Astrocyte (in vitro differentiated cells and primary cell): ENCODE measurements around the gene SGSM1. TPM values are rescaled to one million over a fixed set of nuclear protein-coding genes. Genes with fewer than 3 reads are reported as not detected.

ENCODE experiments used
- DNase-seq: peaks from one replicate; pipeline ENCODE4 v3.0.0-alpha.2; 2010; ENCODE audit warnings: low read depth
- FAIRE-seq: peaks from 2 replicates; lab custom pipeline; 2011; peaks lifted over from hg19 to GRCh38; lab: Jason Lieb, UNC
- H2AFZ ChIP-seq: 2 replicates; pipeline ENCODE4 v1.6.0; 2012; ENCODE audit warnings: low read depth, low read length, inconsistent platforms
- H3K27ac ChIP-seq: 2 replicates; pipeline ENCODE4 v1.5.1; 2011; ENCODE audit warnings: low read depth, low read length, inconsistent platforms
- H3K27me3 ChIP-seq: 2 replicates; pipeline ENCODE4 v1.6.0; 2011; ENCODE audit warnings: low read length, inconsistent platforms; ENCODE audit not compliant: insufficient read depth
- H3K36me3 ChIP-seq: 2 replicates; pipeline ENCODE4 v1.5.1; 2011; ENCODE audit warnings: low read length, inconsistent platforms; ENCODE audit not compliant: insufficient read depth
- H3K4me1 ChIP-seq: 2 replicates; pipeline ENCODE4 v1.5.1; 2011; ENCODE audit warnings: low read length, inconsistent platforms; ENCODE audit not compliant: insufficient read depth
- H3K4me2 ChIP-seq: 2 replicates; pipeline ENCODE4 v1.6.0; 2012; ENCODE audit warnings: low read length, inconsistent platforms
- H3K4me3 ChIP-seq: 2 replicates; pipeline ENCODE4 v1.5.1; 2011; ENCODE audit warnings: low read depth, mild to moderate bottlenecking, low read length, inconsistent platforms; ENCODE audit not compliant: insufficient read depth
- H3K79me2 ChIP-seq: 2 replicates; pipeline ENCODE4 v1.6.0; 2012; ENCODE audit warnings: mild to moderate bottlenecking, low read length, inconsistent platforms; ENCODE audit not compliant: insufficient read depth
- H3K9ac ChIP-seq: 2 replicates; pipeline ENCODE4 v1.6.0; 2012; ENCODE audit warnings: mild to moderate bottlenecking, low read length, inconsistent platforms
- H3K9me3 ChIP-seq: 2 replicates; pipeline ENCODE4 v1.5.1; 2012; ENCODE audit warnings: low read depth, mild to moderate bottlenecking, low read length, inconsistent platforms; ENCODE audit not compliant: insufficient read depth
- H4K20me1 ChIP-seq: 2 replicates; pipeline ENCODE4 v1.6.0; 2012; ENCODE audit warnings: low read length, inconsistent platforms; ENCODE audit not compliant: insufficient read depth
- H3K27ac Mint-ChIP-seq: one replicate; pipeline ENCODE4 v1.8.0; 2021; ENCODE audit warnings: mild to moderate bottlenecking, mixed read lengths; ENCODE audit not compliant: unreplicated experiment
- H3K27me3 Mint-ChIP-seq: one replicate; pipeline ENCODE4 v1.8.0; 2021; ENCODE audit warnings: low read depth, mixed read lengths; ENCODE audit not compliant: unreplicated experiment
- H3K36me3 Mint-ChIP-seq: one replicate; pipeline ENCODE4 v1.8.0; 2021; ENCODE audit warnings: low read depth, mixed read lengths; ENCODE audit not compliant: unreplicated experiment
- H3K4me1 Mint-ChIP-seq: one replicate; pipeline ENCODE4 v1.8.0; 2021; ENCODE audit warnings: low read depth, mixed read lengths; ENCODE audit not compliant: unreplicated experiment
- H3K4me3 Mint-ChIP-seq: one replicate; pipeline ENCODE4 v1.8.0; 2021; ENCODE audit warnings: mild to moderate bottlenecking, moderate library complexity, mixed read lengths; ENCODE audit not compliant: unreplicated experiment
- H3K9me3 Mint-ChIP-seq: one replicate; pipeline ENCODE4 v1.8.0; 2021; ENCODE audit warnings: mild to moderate bottlenecking, mixed read lengths; ENCODE audit not compliant: unreplicated experiment
- EZH2 ChIP-seq: IDR thresholded peaks from 2 replicates; pipeline ENCODE4 v1.6.1; 2012; ENCODE audit warnings: mild to moderate bottlenecking, low read length, inconsistent platforms; ENCODE audit not compliant: insufficient read depth
- total RNA-seq: library from RNA; stranded (reverse); gene quantifications from 2 replicates; pipeline ENCODE4 v1.2.1, GENCODE V29; 2021
- TF ChIP-seq, protein P1 (sequence below): IDR thresholded peaks from 2 replicates; pipeline ENCODE4 v1.5.1; 2011; ENCODE audit warnings: low read depth, mild to moderate bottlenecking, inconsistent platforms, low read length, moderate library complexity; ENCODE audit not compliant: insufficient read depth

Gene SGSM1
- total RNA-seq, 1 donor from 2014 or later, result 0.05 TPM

DNA sequence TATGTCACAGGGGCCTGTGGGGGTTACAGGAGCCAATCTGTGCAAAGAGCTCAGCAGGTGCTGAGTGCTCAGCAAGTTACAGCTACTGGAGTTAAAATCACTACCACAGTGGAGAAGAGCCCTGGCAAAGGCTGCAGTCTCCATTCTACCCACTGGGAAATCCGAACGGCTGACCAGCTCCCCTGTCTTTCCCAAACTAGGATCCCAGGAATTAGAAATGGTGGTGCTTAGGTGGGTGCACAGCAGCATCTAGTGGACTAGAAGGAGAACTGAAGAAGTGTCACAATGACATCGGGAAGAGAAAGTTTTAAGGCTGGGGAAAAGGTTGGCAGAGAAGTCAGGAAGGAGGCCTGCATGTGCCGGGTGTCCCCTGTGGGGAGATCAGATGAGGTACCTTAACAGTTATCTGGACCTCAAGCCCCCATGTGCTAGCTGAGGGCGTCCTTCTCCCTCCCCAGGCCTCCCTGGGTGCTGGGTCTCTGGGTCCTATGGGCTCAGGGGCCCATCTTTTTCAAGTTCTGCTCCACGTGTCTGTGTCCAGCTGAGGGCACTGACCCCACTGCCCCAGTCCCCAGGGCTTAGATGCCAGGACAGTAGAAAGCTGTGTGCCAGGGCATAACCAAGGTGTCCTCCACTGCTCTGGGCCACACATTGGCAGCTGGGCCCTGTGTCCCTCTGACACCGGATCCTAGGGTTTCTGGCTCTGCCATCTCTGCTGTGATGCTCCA lies 33.4 kb upstream of the SGSM1 start:
- Mint-ChIP-seq H3K9me3 (no peaks in the 10 kb centered on the region), H3K27me3 (peaks cover 8% of the 10 kb centered on the region), H3K27ac (no peak overlapping the region), H3K4me1 (peaks cover 3% of the 10 kb centered on the region), H3K36me3 (no peaks in the 10 kb centered on the region), H3K4me3 (no peak overlapping the region)
- Histone ChIP-seq H3K27ac (no peak overlapping the region), H3K4me3 (no peak overlapping the region), H3K79me2 (no peaks in the 10 kb centered on the region), H3K9ac (no peak overlapping the region), H3K27me3 (peaks cover 3% of the 10 kb centered on the region), H3K36me3 (no peaks in the 10 kb centered on the region), H3K9me3 (no peaks in the 10 kb centered on the region), H2AFZ (no peak overlapping the region), H3K4me1 (no peaks in the 10 kb centered on the region), H4K20me1 (no peaks in the 10 kb centered on the region), H3K4me2 (no peak overlapping the region)
- DNase-seq (peak; percentile 20), FAIRE-seq (no peak)
- no peak for TF ChIP-seq EZH2
- TF ChIP-seq, protein P1, sequence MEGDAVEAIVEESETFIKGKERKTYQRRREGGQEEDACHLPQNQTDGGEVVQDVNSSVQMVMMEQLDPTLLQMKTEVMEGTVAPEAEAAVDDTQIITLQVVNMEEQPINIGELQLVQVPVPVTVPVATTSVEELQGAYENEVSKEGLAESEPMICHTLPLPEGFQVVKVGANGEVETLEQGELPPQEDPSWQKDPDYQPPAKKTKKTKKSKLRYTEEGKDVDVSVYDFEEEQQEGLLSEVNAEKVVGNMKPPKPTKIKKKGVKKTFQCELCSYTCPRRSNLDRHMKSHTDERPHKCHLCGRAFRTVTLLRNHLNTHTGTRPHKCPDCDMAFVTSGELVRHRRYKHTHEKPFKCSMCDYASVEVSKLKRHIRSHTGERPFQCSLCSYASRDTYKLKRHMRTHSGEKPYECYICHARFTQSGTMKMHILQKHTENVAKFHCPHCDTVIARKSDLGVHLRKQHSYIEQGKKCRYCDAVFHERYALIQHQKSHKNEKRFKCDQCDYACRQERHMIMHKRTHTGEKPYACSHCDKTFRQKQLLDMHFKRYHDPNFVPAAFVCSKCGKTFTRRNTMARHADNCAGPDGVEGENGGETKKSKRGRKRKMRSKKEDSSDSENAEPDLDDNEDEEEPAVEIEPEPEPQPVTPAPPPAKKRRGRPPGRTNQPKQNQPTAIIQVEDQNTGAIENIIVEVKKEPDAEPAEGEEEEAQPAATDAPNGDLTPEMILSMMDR, result peak; percentile 72

DNA sequence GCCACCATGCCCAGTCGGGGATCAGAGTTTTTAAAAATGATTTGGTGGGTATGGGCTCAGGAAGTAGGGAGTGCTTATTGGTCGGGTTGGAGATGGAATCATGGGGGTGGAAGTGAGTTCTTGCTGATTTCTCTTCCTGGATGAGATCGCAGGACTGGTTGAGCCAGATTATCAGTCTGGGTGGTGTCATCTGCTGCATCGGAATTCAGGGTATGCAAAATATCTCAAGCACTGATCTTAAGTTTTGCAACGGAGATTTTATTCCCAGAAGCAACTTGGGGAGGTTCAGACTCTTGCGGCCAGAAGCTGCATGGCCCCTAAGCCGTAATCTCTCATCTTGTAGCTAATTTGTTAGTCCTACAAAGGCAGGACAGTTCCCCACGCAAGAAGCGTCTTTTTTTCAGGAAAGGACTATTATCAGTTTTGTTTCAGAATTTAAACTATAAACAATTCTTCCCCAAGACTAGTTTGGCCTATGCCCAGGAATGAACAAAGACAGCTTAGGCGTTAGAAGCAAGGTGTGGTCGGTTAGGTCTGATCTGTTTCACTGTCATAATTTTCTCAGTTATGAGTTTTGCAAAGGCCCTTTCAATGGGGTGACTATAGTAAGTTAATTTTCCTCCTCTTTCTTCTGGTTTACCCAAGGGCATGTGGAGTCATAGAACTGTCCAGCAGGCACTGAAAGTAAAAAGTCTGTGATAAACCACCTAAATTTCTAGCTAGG lies 30.1 kb upstream of the SGSM1 start:
- TF ChIP-seq, protein P1, result no peak
- TF ChIP-seq EZH2, result no peak
- no peaks in the 10 kb centered on the region for H4K20me1 ChIP-seq
- no peak overlapping the region for H3K27ac Mint-ChIP-seq
- no peak overlapping the region for H3K9ac ChIP-seq
- no peaks in the 10 kb centered on the region for H3K9me3 ChIP-seq
- no peak overlapping the region for H3K27ac ChIP-seq
- no peaks in the 10 kb centered on the region for H3K9me3 Mint-ChIP-seq
- no peaks in the 10 kb centered on the region for H3K4me1 ChIP-seq
- no peak for FAIRE-seq
- H3K4me3 Mint-ChIP-seq, result no peak overlapping the region
- no peaks in the 10 kb centered on the region for H3K36me3 Mint-ChIP-seq
- H3K36me3 ChIP-seq, result no peaks in the 10 kb centered on the region
- H3K79me2 ChIP-seq, result no peaks in the 10 kb centered on the region
- peaks cover 3% of the 10 kb centered on the region for H3K4me1 Mint-ChIP-seq
- peaks cover 3% of the 10 kb centered on the region for H3K27me3 ChIP-seq
- H3K4me2 ChIP-seq, result no peak overlapping the region
- no peak for DNase-seq
- H3K4me3 ChIP-seq, result no peak overlapping the region
- H2AFZ ChIP-seq, result no peak overlapping the region
- peaks cover 8% of the 10 kb centered on the region for H3K27me3 Mint-ChIP-seq

DNA sequence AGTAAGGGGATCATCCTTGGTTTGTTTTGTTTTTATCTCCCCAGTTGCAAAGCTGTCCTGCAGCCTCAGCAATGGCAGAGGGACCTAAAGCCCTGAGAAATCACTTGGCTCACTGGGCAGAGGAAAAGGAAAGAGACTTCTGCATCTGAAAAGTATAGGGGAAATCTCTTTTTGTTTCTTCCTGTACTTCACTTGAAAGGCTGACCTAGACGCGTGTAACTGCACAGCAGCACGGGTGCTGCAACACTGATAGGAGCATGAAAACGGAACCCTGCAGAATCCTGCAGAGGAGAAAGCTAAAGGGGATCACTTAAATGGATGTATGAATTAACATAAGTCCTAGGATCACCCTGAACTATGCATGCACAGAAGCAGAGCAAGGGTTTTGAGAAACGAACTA lies 29.5 kb upstream of the SGSM1 start:
- Mint-ChIP-seq H3K27ac (no peak overlapping the region), H3K27me3 (peaks cover 8% of the 10 kb centered on the region), H3K9me3 (no peaks in the 10 kb centered on the region), H3K4me3 (no peak overlapping the region), H3K4me1 (peaks cover 3% of the 10 kb centered on the region), H3K36me3 (no peaks in the 10 kb centered on the region)
- no peaks in the 10 kb centered on the region for H3K4me1 ChIP-seq
- no peak overlapping the region for H3K4me2 ChIP-seq
- H3K79me2 ChIP-seq, result no peaks in the 10 kb centered on the region
- no peak overlapping the region for H3K9ac ChIP-seq
- no peak overlapping the region for H2AFZ ChIP-seq
- no peaks in the 10 kb centered on the region for H3K36me3 ChIP-seq
- H4K20me1 ChIP-seq, result no peaks in the 10 kb centered on the region
- FAIRE-seq (no peak), DNase-seq (no peak)
- TF ChIP-seq, protein P1, result no peak
- no peak for TF ChIP-seq EZH2
- H3K9me3 ChIP-seq, result no peaks in the 10 kb centered on the region
- H3K27me3 ChIP-seq, result peaks cover under 1% of the 10 kb centered on the region
- no peak overlapping the region for H3K4me3 ChIP-seq
- H3K27ac ChIP-seq, result no peak overlapping the region
